ENCODE measurements around the gene ANO6.

ANO6 gene

DNA sequence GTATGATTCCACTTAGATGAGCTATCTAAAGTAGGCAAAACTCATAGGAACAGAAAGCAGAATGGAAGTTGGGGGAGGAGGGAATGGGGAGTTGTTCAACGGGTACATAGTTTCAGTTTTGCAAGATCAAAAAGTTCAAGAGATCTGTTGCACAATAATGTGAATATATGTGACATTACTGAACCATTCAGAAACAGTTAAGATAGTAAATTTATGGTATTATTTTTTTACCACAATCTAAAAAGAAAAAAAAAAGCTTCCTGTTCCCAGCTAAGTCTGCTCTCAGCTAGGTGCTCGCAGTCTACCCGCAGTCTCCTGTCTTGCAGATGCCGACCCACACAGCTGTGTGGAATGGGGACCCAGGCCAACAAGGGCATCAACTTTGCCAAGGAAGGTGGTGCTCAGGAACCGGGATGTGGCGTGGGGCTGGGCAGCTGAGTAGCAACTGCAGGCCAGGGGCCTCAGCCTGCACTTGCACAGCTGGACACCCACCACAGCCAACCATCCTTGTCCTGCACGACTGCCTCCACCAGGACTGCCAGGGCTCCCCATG lies 15.3 kb upstream of the ANO6 start:
- TF ChIP-seq, protein P1, sequence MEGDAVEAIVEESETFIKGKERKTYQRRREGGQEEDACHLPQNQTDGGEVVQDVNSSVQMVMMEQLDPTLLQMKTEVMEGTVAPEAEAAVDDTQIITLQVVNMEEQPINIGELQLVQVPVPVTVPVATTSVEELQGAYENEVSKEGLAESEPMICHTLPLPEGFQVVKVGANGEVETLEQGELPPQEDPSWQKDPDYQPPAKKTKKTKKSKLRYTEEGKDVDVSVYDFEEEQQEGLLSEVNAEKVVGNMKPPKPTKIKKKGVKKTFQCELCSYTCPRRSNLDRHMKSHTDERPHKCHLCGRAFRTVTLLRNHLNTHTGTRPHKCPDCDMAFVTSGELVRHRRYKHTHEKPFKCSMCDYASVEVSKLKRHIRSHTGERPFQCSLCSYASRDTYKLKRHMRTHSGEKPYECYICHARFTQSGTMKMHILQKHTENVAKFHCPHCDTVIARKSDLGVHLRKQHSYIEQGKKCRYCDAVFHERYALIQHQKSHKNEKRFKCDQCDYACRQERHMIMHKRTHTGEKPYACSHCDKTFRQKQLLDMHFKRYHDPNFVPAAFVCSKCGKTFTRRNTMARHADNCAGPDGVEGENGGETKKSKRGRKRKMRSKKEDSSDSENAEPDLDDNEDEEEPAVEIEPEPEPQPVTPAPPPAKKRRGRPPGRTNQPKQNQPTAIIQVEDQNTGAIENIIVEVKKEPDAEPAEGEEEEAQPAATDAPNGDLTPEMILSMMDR (conservative IDR thresholded peaks at IDR 0.05; ENCODE audit: low read depth, low read length) = no peak
- no peak for DNase-seq (ENCODE audit: low read depth)
- no peak overlapping the region for H3K4me3 ChIP-seq (ENCODE audit: low read length)

DNA sequence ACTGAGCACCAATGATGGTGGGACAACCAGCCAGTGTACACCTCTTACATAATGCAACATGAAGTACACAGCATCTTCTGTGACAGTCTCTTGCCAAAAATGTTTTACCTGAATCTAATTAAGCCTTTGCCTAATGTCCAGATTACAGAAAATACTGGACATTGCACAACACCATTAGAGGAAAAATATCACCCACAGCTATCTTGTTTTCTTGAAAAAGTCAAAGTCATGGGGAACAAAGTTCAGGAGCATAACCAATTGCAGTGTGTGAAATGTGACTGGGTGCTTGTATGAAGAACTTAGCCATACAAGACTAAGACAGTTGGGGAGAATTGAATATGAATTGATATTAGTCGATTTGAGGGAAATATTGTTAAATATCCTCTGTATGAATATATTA lies 12.1 kb upstream of the ANO6 start:
- H3K4me3 ChIP-seq (ENCODE audit: low read length) = no peak overlapping the region
- TF ChIP-seq, protein P1 (conservative IDR thresholded peaks at IDR 0.05; ENCODE audit: low read depth, low read length) = no peak
- no peak for DNase-seq (ENCODE audit: low read depth)

DNA sequence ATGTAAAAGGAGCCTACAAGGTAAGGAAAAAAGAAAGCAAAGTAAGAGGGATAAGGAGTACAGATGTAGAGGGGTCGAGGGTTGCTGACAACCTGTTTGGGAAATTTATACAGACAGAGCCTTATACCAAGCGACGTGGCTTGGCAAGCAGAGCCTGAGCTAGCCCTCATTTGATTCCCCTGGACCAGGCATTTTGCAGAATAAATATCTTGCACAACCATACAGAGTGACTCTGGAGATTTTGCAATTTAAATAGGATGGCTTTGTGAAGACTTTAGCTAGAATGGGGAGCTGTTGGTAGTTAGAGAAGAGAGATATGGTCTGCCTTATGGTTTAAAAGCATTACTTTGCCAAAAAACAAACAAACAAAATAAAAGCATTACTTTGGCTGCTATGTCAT lies 11.1 kb upstream of the ANO6 start:
- TF ChIP-seq, protein P1 (conservative IDR thresholded peaks at IDR 0.05; ENCODE audit: low read depth, low read length) = no peak
- H3K4me3 ChIP-seq (ENCODE audit: low read length) = no peak overlapping the region
- DNase-seq (ENCODE audit: low read depth) = no peak

DNA sequence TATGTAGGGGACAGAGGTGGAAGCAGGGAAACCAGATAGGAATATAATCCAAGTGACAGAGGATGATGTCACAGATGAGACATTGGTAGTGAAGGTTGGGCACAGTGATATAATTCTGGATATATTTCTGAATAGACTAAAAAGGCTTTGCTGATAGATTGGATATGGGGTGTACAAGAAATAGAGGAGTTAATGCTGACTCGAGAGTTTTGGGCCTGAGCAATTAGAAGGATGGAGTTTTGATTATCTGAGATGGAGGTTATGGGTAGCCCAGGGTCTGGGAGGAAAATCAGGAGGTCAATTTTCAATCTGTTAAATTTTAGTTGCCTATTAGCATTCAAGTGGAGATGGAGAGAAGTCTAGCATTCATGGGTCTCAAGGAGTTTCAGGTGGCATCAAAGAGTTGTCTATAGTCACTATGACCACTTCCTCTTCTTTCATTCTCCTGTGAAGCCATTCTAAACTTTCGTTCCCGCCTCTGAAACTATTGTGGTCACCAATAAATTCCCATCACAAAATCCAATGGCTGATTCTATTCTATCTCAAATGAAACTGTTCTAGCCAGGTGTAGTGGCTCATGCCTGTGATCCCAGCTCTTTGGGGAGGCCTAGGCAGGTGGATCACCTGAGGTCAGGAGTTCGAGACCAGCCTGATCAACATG lies 10.6 kb upstream of the ANO6 start:
- H3K4me3 ChIP-seq (ENCODE audit: low read length) = no peak overlapping the region
- TF ChIP-seq, protein P1 (conservative IDR thresholded peaks at IDR 0.05; ENCODE audit: low read depth, low read length) = no peak
- no peak for DNase-seq (ENCODE audit: low read depth)

DNA sequence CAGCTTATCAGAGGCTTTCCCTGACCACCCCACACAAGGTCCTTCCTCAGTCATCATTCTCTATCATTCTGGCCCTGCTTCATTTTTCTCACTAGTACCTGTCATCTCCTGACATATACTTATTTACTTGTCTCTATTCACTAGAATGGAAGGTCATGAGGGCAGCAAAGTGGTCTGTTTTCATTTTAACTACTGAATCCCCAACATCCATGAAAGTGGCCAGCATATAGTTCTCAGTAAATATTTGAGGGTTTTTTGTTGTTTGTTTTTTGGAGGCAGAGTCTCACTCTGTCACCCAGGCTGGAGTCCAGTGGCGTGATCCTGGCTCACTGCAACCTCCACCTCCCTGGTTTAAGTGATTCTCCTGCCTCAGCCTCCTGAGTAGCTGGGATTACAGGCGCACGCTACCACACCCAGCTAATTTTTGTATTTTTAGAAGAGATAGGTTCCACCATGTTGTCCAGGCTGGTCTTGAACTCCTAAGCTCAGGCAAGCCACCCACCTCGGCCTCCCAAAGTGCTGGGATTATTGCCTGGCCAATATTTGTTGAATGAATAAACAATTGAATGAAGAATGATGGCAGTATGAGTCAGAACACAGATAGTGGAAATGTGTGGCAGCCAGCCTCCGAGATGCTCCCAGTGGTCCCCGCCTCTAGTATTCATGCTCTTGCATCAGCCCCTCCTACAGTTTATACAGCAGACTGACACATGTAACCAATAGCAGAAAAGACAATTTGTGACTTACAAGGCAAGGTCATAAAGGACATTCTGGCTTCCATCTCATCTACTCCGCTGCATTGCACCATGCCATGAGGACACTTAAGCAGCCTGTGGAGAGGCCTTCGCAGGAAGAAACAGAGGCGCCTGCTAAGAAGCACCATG lies 7.0 kb upstream of the ANO6 start:
- TF ChIP-seq, protein P1 (conservative IDR thresholded peaks at IDR 0.05; ENCODE audit: low read depth, low read length) = no peak
- H3K4me3 ChIP-seq (ENCODE audit: low read length) = no peak overlapping the region
- DNase-seq (ENCODE audit: low read depth) = no peak

DNA sequence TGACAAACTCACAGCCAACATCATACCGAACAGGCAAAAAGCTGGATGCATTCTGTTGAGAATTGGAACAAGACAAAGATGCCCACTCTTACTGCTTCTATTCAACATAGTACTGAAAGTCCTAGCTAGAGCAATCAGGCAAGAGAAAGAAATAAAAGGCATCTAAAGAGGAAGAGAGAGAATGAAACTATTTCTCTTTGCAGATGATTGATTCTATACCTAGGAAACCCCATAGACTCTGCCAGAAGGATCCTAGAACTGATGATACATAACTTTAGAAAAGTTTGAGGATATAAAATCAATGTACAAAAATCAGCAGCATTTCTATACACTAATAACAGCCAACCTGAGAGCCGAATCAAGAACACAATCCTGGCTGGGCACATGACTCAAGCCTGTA lies 6.1 kb upstream of the ANO6 start:
- H3K4me3 ChIP-seq (ENCODE audit: low read length) = no peak overlapping the region
- no peak for DNase-seq (ENCODE audit: low read depth)
- TF ChIP-seq, protein P1 (conservative IDR thresholded peaks at IDR 0.05; ENCODE audit: low read depth, low read length) = no peak
